GM21360 (cell line): ENCODE results near the gene CACNA1I.

Experiments used
- ATAC-seq: cut with Tn5 transposase; IDR thresholded peaks from one replicate; pipeline ENCODE4 v1.9.1; 2021; ENCODE audit warnings: mild to moderate bottlenecking, moderate library complexity; ENCODE audit not compliant: unreplicated experiment

CACNA1I gene

DNA sequence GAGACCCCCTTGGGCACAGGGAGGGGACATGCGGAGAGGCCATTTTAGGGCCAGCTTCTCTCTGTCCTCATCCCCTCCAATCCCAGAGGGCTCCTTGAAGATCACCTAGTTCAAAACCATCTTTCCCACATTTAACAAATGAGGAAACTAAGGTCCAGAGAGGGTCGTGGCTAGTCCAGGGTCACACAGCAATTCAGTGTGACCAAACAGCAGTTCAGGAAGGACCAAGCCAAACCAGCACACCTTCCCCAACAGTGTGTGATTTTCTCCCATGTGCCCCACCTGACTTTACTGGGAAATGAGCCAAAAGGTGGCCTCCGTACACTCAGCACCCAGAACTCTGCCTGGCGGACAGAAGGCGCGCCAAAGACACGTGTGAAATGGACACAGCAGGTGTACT lies 51.3 kb downstream of the CACNA1I start:
- ATAC-seq: no peak

DNA sequence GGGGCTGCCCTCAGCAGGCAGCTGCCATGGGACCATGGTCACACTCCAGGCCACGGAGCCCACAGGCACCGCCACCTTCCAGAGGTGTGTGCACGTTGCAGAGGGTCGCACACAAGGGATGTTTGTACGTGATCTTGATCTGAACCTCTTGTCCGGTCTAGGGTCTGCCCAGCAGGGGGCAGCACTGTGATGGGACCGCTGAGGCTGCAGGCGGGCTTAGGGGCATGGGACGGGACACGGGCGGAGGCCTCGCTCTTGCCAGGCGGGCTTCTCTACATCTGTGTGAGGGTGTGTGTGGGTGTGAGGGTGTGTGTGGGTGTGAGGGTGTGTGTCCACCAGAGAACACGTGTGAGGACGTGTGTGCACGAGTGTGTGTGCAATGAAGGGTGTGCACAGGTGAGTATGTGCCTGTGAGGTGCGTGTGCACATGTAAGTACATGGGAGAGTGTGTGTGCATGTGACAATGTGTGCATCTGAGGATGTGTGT lies 52.4 kb downstream of the CACNA1I start:
- no peak for ATAC-seq

DNA sequence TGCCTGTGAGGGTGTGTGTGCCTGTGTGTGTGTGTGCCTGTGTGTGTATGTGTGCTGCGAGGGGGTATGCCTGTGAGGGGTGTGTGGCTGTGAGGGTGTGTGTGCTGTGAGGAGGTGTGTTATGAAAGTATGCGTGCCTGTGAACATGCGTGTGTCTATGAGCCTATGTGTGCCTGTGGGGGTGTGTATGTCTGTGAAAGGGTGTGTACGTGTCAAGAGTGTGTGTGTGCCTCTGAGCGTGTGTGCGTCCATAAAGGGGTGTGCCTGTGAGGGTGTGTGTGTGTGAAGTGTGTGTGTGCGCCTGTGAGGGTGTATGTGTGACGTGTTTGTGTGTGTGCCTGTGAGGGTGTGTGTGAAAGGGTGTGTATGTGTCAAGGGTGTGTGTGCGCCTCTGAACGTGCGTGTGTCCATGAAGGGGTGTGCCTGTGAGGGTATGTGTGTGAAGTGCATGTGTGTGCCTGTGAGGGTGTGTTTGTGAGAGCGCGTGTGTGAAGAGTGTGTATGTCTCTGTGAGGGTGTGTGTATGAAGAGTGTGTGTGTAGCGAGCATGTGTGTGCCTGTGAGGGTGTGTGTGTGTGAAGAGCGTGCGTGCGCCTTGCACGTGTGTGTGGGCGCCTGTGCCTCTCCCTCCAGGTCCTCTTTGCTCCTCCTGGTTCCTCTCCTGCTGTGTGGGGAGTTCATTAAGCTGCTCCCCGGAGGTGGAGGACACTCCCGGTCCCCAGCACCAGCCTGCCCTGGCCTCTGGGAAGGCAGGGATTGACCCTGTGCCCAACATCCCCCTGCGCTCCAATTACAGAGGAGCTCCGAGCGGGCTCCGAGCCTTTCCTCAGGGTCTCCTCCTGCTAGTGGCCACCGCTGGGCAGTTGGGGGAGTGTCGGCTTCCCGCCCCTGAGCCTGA lies 53.3 kb downstream of the CACNA1I start:
- ATAC-seq: no peak

DNA sequence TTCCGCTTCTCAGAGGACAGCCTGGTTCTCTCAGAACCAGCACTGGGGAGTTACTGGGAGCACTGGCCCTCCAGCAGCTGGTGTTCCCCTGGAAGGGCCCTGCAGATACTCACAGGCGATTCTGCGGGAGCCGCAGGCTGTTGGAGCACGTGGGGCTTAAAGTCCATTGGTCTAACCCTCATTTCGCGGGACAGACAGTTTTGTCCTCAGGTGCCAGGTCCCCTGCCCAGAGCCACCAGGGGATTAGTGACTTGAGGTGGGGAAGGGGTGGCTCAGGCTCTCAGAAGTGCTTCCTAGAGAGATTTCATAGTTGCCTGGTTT lies 53.9 kb downstream of the CACNA1I start:
- no peak for ATAC-seq

DNA sequence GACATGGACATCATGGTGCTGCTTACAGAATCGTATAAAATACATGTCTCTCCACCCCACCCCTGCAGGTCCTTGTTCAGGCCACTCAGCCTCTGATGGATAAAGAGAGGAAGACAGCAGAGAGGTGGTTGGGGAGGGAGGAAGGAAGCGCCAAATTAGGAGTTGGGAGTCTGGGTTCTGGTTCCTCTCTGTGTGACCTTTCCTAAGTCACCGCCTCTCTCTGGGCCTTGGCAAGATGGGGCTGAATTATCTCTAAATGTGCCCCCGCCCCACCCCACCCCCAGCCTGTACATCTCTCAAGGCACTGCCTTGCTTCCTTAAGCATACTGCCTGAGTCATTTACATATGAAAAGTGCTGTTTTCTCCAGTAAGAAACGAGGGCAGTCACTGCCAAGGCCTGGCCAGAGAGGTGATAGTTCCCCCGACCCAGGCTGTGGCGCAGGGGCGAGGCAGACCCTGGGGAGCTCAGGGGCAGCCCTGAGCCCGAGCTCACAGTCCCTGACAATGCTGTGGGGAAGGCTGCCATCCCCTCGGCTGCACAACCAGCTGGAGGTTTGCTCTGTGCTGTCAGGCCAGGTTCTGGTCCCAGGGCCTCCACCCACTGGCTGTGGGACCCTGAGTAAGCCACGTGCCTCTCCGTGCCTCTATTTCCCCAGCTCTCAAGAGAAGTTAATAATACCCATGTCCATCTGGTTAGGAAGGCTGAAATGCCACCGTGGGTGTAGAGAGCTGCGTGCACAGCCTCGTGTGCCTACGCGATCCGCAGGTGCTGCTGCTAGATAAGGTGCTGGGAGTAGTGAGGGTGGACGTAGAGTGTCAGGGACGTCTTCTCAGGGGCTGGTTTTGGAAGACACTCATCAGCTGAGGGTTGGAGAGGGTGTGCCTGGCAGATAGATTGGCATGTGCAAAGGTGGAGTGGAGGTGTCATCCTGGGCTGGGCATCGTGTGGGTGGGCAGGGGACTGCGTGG lies 55.3 kb downstream of the CACNA1I start:
- ATAC-seq: no peak

DNA sequence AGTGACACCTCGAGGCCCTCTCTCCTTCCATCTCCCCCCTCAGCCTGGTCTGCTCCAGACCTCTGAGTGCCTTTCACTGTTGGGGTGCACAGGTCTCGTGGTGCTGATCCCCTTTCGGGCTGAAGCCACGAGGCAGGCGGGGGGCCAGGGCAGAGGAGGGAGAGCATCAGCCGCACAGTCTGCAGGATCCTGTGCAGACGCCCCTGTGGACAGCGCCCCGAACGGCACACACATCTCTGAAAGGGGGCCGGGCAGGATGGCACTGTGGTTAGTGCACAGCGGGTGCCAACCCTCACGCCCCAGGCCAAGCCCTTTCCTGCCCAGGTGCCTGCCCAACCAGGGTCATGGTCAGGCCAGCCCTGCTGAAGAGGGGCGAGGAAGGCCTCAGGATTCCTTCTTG lies 56.7 kb downstream of the CACNA1I start:
- ATAC-seq: no peak

DNA sequence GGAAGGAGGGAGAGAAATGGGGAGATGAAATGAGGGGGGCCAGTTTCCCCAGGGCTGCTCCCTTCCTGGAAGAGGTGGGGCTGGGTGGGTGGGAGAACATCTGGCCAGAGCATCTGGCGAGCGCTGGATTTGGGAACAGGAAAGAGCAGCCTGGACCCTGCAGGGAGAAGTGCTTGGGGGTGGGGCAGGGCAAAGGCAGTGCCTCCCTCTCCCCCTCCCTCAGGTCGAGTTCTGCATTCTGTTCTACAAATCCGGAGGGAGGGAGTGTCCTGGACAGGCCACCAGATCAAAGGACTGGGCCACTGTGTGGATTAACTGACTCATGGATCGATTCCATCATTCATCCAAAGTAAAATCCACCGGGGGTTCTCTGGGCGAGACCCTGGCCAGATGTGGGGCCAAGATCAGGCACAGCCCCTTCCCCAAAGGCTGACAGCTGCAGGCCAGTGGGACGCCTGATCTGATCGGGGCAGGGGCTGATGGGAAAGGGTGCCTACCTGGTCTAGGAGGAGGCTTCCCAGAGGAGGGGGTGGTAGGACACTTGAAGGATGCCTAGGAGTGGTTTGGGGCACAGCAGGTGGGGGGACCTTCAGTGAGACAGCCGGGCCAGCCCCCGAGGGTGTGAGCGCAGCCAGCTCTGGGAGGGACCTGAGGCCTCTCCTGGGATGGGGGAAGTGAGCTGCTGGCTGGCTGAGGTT lies 57.5 kb downstream of the CACNA1I start:
- ATAC-seq: no peak

DNA sequence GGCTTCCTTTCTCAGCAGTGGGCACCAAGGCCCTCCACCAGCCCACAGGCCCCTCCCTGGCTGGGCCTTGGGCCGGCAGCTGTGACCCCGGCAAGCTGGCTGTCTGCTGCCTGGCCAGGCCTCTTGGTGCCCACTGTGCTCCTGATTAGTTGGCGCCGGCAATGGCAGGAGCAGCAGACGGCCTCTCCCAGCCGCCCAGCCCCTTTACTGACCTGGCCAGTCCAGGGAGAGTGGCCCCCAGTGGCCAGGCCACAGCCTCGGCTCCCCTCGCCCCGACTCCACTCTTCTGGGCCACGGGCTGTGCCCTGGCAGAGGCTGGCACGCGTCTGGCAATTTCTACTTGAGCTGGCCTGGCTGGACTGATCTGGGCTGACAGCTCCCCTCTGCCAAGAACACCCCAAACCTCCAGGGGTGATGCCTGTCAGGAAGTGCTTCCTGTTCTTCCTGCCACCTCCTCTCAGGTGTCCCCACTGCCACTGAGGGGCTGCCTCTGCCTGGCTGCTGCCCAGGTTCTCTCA lies 58.1 kb downstream of the CACNA1I start:
- no peak for ATAC-seq

DNA sequence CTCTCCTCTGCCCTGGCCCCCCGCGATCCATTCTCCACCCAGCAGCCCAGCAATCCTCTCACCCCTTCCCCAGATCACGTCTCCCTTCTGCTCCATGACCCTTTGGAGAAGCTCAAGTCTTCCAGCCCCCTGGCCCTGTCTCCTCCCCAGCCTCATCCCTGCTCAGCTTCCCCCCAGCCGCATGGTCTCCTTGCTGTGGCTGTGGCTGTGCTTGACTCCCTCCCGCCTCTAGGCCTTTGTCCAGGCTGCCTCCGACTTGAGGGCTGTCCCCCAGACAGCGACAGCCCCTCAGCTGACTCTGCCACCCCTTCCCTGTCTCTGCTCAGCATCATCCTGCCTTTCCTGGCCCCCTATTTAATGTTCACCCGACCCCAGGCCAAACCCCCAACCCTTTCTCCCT lies 59.3 kb downstream of the CACNA1I start:
- ATAC-seq: no peak

DNA sequence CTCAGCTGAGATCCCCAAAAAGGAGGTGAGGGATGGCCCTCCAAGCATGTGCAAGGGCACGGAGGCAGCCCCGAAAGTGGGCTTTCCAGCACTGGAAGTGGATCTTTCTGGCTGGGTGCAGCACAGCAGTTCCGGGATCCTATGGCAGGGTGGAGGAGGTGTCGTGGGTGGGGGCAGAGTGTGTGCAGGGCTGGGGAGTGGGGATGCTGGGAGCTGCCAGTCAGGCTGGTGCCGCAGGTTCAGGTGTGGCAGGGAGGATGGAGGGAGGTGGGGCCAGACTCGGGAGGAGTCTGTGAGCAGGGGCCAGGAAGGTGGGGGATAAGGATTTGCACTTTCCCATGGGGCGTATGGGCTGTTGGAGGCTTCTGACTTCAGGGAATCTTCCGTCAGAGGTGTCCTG lies 60.2 kb downstream of the CACNA1I start:
- ATAC-seq: no peak

DNA sequence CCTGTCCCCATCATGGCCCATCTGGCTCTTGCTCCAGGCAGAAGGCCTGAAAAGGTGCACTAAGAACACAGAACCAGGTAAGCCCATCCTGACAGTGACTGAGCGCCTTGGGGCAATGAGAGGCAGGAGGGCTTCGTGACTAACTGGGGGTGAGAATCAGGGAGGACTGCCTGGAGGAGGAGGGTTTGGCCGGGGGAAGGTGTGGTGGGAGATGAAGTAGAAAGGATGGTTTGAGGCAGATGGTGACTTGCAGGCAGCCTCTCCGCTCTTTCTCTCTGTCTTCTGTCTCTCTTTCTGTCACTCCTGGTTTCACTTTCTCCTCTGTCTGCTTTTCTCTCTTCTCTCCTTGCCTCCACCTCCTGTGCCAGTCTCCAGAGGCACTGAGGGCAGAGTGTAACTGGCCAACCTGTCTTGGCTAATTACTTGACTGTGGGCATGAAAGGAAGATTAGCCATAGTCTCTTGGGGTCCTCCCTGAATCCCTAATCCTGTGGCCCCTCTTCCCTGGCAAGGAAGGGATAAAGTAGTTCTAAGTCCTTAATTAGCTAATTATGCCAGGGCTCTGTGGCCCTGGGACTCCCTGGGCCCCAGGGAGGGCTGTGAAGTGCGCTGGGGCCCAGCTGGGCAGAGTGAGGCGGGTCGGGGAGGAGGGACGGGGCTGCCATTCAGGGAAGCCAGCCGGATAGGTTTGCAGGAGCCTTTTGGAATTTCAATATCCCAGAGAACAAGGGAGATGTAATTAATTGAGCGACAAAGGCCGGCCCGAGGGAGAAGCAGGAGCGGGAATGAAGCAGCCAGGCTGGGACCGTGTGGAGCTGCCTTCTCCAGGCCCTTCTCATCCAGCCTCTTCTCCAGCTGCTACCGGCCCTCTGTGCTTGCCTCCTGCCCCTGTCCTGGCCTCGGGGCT lies 61.1 kb downstream of the CACNA1I start:
- no peak for ATAC-seq

DNA sequence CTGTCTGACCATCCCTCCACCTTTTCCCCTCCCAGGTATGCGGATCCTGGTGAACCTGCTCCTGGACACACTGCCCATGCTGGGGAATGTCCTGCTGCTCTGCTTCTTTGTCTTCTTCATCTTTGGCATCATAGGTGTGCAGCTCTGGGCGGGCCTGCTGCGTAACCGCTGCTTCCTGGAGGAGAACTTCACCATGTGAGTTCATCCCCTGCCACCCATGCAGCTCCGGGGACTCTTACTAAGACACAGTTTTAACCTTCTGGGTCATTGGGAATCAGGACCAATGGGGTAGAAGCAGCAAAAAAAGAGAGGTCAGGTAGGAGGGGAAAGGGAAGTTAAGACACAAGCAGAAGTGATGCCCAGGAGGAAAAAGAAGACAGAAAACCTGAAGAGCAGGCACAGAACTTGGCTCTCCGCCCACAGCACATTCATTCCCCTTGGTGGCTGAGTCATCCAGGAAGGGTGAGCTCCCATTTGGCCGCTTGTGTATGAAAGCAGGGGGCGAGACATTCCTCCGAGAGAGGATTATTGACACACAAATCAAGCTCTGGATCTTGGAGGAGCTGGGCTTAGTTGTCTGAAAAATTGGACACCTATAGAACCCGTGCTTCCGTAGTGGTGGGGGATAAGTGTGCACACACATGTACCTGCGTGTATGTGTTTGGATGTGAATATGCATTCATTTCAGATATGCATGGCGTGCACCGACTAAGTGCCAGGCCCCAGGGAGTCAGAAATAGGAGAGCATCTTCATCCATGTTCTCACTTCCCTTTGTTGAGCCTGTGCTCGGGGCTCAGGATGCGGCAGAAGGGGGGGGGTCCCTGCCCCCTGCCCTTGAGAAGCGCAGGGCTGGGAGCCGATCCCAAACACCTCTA lies 64.2 kb downstream of the CACNA1I start:
- no peak for ATAC-seq

DNA sequence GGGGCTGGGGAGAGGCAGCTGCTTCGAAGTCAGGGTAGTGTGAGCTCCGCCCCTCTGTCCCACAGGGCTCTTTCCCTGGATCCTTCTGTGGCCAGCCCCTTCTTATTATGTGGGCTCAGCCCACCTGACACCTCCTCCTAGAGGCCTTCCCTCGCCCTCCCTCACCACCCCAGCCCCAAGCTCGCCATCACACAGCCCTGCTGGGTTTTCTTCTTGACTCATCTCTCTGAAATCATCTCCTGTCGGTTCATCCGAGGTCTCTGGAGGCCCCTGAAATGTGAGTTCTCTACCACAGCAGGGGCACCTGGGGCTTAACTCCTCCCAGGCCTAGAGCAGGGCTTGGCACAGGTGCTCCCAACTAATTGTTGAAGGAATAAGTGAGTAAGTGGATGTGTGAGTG lies 65.2 kb downstream of the CACNA1I start:
- ATAC-seq: no peak

DNA sequence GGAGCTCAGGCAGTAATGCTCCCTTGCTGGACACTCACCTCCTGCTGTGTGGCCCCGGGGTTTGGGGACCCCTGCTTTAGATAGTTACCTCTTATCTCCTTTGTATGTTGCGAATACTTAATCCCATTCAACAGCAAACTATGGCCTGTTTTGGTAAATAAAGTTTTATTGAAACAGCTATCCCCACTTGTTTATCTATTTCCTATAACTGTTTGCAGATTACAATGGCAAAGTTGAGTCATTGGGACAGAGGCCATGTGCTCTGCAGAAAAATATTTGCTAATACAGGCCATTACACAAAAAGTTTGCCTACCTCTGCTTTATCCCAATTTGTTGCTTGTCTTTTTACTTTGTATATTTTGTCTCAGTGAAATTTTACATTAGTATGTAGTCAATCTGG lies 68.4 kb downstream of the CACNA1I start:
- ATAC-seq: no peak

DNA sequence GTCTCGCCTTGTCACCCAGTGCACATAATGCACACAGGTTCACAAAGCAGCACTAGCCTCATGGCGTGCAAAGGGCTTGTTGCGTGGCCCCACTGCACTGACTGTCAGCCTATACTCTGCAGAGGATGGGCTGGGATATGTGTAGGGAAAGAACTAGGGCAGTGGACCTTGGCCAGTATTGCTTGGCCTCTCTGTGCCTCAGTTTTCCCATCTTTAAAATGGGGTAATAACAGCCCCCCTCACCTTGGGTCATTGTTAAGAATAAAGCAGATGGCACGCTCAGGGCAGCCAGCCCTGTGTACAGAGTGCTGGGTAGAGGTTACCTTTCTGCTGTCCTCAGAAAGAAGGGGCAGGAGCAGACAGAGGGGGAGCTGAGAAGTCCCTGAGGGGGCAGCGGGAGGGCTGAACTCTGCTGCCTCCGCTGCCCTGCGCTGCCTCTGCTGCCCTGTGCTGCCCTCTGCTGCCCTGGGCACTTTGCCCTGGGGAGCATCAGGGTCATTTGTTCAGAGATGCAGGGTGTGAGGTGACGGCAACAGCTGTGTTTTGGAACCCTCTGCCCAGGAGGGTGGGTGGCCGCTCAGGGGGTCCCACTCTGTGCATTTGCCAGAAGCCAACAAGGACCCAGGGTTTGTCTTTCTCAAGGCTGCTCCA lies 71.2 kb downstream of the CACNA1I start:
- ATAC-seq: no peak

DNA sequence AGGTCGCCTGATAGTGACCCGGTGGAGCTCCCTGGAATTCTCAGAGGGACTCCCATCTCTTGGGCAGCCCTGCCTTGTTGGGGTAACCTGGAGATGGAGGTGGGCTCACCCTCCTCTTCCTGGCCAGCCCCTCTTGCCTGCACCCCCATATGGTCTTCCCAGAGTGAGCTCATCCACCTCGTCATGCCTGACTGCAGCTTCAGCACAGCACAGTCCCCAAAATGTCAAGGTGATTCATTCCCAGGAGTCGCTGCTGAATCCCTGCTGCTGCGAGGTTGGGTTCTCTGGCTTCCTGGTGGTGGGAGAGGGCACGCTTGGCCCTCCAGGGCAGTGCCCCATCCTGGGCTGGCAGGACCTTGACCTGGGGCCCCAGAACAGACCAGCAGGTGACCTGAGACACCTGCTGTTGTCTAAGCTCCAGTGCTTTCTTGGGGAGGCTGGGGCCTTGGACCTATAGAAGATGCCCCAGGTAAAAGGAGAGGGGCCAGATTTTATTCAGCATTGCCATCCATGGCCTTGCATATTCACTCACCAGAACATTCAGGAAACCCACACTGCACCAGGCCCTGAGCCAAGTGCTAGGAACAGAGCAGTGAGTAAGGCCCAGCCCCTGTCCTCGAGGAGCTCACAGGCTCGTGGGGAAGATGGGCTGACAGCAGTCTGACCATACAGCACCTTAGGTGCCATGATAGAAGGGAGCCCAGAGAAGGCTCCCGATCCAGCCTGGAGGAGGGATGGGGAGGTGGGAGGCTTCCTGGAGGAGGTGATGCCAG lies 72.9 kb downstream of the CACNA1I start:
- no peak for ATAC-seq

DNA sequence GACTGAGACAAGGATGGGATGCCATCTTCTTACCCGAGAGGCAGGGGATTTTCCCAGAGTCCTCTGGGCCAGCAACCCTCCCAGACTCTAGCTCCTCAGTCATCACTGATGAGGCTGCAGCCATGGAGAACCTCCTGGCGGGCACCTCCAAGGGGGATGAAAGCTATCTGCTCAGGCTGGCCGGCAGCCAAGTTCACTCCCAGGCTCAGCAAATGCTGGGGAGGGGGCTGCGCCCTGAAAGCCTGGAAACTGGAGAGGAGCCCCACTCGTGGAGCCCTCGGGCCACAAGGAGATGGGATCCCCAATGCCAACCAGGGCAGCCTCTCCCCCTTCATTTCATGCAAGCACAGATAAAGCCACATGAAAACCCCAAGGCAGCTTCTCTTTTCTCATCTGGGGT lies 75.0 kb downstream of the CACNA1I start:
- no peak for ATAC-seq
